ENCODE results near the gene LY6G6D.

The LY6G6D gene

GRCh38 chr6:31715022-31715958 is at the start of gene LY6G6D:
LY6G6D (plus strand) TSS chr6:31715348; CDS start chr6:31715356, 8 bp downstream.
- DNase-seq: no peak

GRCh38 chr6:31665501-31666336 is 49.4 kb upstream of the LY6G6D start, which contains the start of gene CSNK2B:
CSNK2B (plus strand) TSS chr6:31666080; CDS start chr6:31666832, 752 bp downstream.
- DNase-seq: peak; percentile 98

GRCh38 chr6:31666337-31666965 is 48.7 kb upstream of the LY6G6D start:
- DNase-seq: no peak

- no peak for DNase-seq
Observed at GRCh38 chr6:31669676-31670075, 45.5 kb upstream of the LY6G6D start, which contains the start of gene LY6G5B. LY6G5B (plus strand) TSS chr6:31669976; CDS start chr6:31670951, 975 bp downstream.

- no peak for DNase-seq
Observed at GRCh38 chr6:31676322-31676903, 38.7 kb upstream of the LY6G6D start.

- no peak for DNase-seq
Observed at GRCh38 chr6:31676904-31677303, 38.2 kb upstream of the LY6G6D start.

- DNase-seq: no peak
Observed at GRCh38 chr6:31677955-31678354, 37.2 kb upstream of the LY6G6D start.

GRCh38 chr6:31680226-31681134 is 34.7 kb upstream of the LY6G6D start, which contains the start of gene LY6G5C:
LY6G5C (minus strand) TSS chr6:31681067; CDS start chr6:31680373, 694 bp downstream.
- peak; percentile 63 to 83 for DNase-seq

GRCh38 chr6:31681135-31681671 is 33.9 kb upstream of the LY6G6D start:
- DNase-seq: peak in 1 of 2 donors; percentile 23

- no peak for DNase-seq
Observed at GRCh38 chr6:31683591-31683990, 31.6 kb upstream of the LY6G6D start.

- DNase-seq: no peak
Observed at GRCh38 chr6:31686483-31686882, 28.7 kb upstream of the LY6G6D start.

GRCh38 chr6:31687321-31687720 is 27.8 kb upstream of the LY6G6D start:
- no peak for DNase-seq

GRCh38 chr6:31687860-31688693 is 27.1 kb upstream of the LY6G6D start:
- no peak for DNase-seq

- DNase-seq: no peak
Observed at GRCh38 chr6:31689249-31690110, 25.7 kb upstream of the LY6G6D start.

GRCh38 chr6:31690231-31691077 is 24.7 kb upstream of the LY6G6D start:
- DNase-seq: no peak

GRCh38 chr6:31691078-31691463 is 24.1 kb upstream of the LY6G6D start:
- DNase-seq: no peak

GRCh38 chr6:31691564-31692108 is 23.5 kb upstream of the LY6G6D start:
- no peak for DNase-seq

GRCh38 chr6:31692353-31692752 is 22.8 kb upstream of the LY6G6D start:
- no peak for DNase-seq
